Tibial nerve (tissue), 4 donors: ENCODE data around the gene ANXA10. TPM values are rescaled to one million over a fixed set of nuclear protein-coding genes. Genes with fewer than 3 reads are reported as not detected.

Source experiments
- DNase-seq, 2 donors: peaks; one replicate each; pipeline ENCODE4 v3.0.0-alpha.2; 2019; ENCODE audit warnings: low spot score in 2 of 2
- H3K27ac ChIP-seq, 4 donors: fragments of 200-600 bp; sonication (generic) in 3 of 4; one replicate each; pipeline ENCODE4 v1.5.1; 2017 to 2019; ENCODE audit warnings: mild to moderate bottlenecking in 1 of 4
- H3K27me3 ChIP-seq, 2 donors: fragments of 200-600 bp; sonication (generic) in 1 of 2; one replicate each; pipeline versions ENCODE4 v1.5.1 to v1.6.0; 2017 to 2019
- H3K36me3 ChIP-seq, 3 donors: fragments of 200-600 bp; sonication (generic); one replicate each; pipeline ENCODE4 v1.5.1; 2018 to 2019
- H3K4me1 ChIP-seq, 4 donors: fragments of 200-600 bp; sonication (generic) in 3 of 4; one replicate each; pipeline ENCODE4 v1.5.1; 2017 to 2019
- H3K4me3 ChIP-seq, 4 donors: fragments of 200-600 bp; sonication (generic) in 3 of 4; one replicate each; pipeline ENCODE4 v1.5.1; 2017 to 2019; ENCODE audit warnings: mild to moderate bottlenecking in 1 of 4, moderate library complexity in 1 of 4
- H3K9me3 ChIP-seq, 4 donors: fragments of 200-600 bp; sonication (generic) in 3 of 4; one replicate each; pipeline ENCODE4 v1.5.1; 2017 to 2019
- EP300 ChIP-seq, 2 donors: sonication (generic); formaldehyde crosslinking; IDR thresholded peaks; one replicate each; pipeline ENCODE4 v1.6.1; 2017; ENCODE audit warnings: antibody characterized with exemption in 2 of 2, mild to moderate bottlenecking in 1 of 2
- POLR2A ChIP-seq, 2 donors: fragments of 450-650 bp; IDR thresholded peaks; one replicate each; pipeline ENCODE4 v1.6.1; 2017; ENCODE audit warnings: antibody characterized with exemption in 2 of 2, mild to moderate bottlenecking in 2 of 2, moderate library complexity in 2 of 2
- WGBS, 2 donors: methylation state at CpG; one replicate each; pipeline ENCODE4 v1.1.5; 2018; 5-methylcytosine and 5-hydroxymethylcytosine counted together
- total RNA-seq, 4 donors: library from RNA; depleted of rRNA; stranded (reverse); fragments of >200 nt; gene quantifications; one replicate each; pipeline ENCODE4 v1.1.0, GENCODE V29; 2016
- TF ChIP-seq, protein P1 (sequence below), 5 experiments: fragments of 200-600 bp in 3 of 5; fragments of 450-650 bp in 2 of 5; sonication (generic) in 3 of 5; IDR thresholded peaks; one replicate each; pipeline ENCODE4 v1.5.1; 2016 to 2019; ENCODE audit warnings: antibody characterized with exemption in 5 of 5, mild to moderate bottlenecking in 3 of 5, moderate library complexity in 2 of 5

ANXA10 gene
- total RNA-seq, 4 donors from 2014 or later: not detected

DNA sequence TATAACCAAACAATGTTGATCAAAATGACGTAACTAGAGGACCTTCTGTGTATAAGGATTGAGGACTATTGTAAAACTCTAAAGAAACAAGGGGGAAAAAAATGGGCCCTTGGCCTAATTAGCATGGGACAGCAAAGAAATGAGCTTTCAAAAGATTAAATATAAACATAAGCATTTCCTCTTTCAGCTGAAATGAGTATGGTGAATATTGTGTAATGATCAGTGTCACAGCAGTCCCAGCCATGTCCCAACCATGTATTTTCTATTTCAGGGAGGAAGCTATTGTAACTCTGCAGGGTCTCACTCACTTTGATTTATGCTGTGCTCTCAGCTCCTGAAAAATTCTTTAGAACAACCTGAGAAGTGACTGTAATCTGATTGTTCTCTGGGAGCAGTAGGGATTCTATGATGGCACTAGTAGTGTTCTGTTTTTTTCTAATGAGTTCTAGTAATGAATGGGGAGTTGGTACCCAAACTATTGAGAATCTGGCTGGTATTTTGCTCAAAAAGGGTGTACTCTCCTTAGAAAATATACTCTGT, 25.8 kb downstream of the ANXA10 start:
- H3K9me3 ChIP-seq: no peaks in the 10 kb centered on the region
- H3K27me3 ChIP-seq: no peaks in the 10 kb centered on the region
- TF ChIP-seq EP300 (IDR thresholded peaks at IDR 0.05): no peak
- no peak for TF ChIP-seq POLR2A (IDR thresholded peaks at IDR 0.05)
- TF ChIP-seq, protein P1, sequence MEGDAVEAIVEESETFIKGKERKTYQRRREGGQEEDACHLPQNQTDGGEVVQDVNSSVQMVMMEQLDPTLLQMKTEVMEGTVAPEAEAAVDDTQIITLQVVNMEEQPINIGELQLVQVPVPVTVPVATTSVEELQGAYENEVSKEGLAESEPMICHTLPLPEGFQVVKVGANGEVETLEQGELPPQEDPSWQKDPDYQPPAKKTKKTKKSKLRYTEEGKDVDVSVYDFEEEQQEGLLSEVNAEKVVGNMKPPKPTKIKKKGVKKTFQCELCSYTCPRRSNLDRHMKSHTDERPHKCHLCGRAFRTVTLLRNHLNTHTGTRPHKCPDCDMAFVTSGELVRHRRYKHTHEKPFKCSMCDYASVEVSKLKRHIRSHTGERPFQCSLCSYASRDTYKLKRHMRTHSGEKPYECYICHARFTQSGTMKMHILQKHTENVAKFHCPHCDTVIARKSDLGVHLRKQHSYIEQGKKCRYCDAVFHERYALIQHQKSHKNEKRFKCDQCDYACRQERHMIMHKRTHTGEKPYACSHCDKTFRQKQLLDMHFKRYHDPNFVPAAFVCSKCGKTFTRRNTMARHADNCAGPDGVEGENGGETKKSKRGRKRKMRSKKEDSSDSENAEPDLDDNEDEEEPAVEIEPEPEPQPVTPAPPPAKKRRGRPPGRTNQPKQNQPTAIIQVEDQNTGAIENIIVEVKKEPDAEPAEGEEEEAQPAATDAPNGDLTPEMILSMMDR (IDR thresholded peaks at IDR 0.05): no peak
- no peak for DNase-seq
- WGBS, 2 donors: 94% methylated on average over 1 of the region's 1 CpG
- H3K27ac ChIP-seq: no peak overlapping the region
- H3K4me1 ChIP-seq: no peaks in the 10 kb centered on the region
- no peak overlapping the region for H3K4me3 ChIP-seq
- no peaks in the 10 kb centered on the region for H3K36me3 ChIP-seq

- no peaks in the 10 kb centered on the region for H3K36me3 ChIP-seq
- 29 to 55% methylated on average over 1 of the region's 1 CpG for WGBS, 2 donors
- no peaks in the 10 kb centered on the region for H3K9me3 ChIP-seq
- no peak overlapping the region for H3K4me3 ChIP-seq
- no peak for DNase-seq
- TF ChIP-seq POLR2A (IDR thresholded peaks at IDR 0.05): no peak
- TF ChIP-seq EP300 (IDR thresholded peaks at IDR 0.05): no peak
- TF ChIP-seq, protein P1 (IDR thresholded peaks at IDR 0.05): no peak
- H3K27ac ChIP-seq: no peak overlapping the region
- H3K4me1 ChIP-seq: no peaks in the 10 kb centered on the region
- H3K27me3 ChIP-seq: no peaks in the 10 kb centered on the region
These were observed 26.8 kb downstream of the ANXA10 start for GRCh38 chr4:168119100-168119499.

- no peak overlapping the region for H3K4me3 ChIP-seq
- no peak for DNase-seq
- no peak overlapping the region for H3K27ac ChIP-seq
- H3K27me3 ChIP-seq: no peaks in the 10 kb centered on the region
- H3K4me1 ChIP-seq: no peaks in the 10 kb centered on the region
- no peaks in the 10 kb centered on the region for H3K36me3 ChIP-seq
- no peaks in the 10 kb centered on the region for H3K9me3 ChIP-seq
- 37 to 40% methylated on average over 3 of the region's 3 CpGs for WGBS, 2 donors
- TF ChIP-seq EP300 (IDR thresholded peaks at IDR 0.05): no peak
- TF ChIP-seq POLR2A (IDR thresholded peaks at IDR 0.05): no peak
- TF ChIP-seq, protein P1 (IDR thresholded peaks at IDR 0.05): no peak
These were observed 27.6 kb downstream of the ANXA10 start for GRCh38 chr4:168119890-168120289.

DNA sequence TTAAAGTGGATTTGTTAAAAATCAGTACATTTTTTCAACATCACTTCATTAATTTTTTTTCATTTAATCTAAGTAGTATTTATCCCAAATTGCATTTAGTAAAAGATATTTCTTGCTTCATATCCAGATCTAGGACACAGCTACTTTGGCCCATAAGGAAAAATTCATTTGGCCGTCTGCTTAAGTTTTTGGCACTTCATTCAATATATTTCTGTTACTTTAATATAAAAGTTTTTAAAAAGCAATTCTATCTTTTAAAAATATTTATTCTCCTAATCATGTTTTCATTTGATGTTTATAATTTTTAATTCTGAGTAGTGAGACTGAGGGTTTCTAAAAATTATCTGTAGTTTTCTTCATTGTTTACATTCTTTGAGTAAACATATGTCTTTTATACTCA, 28.5 kb downstream of the ANXA10 start:
- Histone ChIP-seq H3K27ac (no peak overlapping the region), H3K4me1 (no peaks in the 10 kb centered on the region), H3K9me3 (no peaks in the 10 kb centered on the region), H3K27me3 (no peaks in the 10 kb centered on the region), H3K4me3 (no peak overlapping the region), H3K36me3 (no peaks in the 10 kb centered on the region)
- no peak for TF ChIP-seq POLR2A (IDR thresholded peaks at IDR 0.05)
- no peak for TF ChIP-seq EP300 (IDR thresholded peaks at IDR 0.05)
- TF ChIP-seq, protein P1 (IDR thresholded peaks at IDR 0.05): no peak
- DNase-seq: no peak
- 65 to 73% methylated on average over 1 of the region's 1 CpG for WGBS, 2 donors

DNA sequence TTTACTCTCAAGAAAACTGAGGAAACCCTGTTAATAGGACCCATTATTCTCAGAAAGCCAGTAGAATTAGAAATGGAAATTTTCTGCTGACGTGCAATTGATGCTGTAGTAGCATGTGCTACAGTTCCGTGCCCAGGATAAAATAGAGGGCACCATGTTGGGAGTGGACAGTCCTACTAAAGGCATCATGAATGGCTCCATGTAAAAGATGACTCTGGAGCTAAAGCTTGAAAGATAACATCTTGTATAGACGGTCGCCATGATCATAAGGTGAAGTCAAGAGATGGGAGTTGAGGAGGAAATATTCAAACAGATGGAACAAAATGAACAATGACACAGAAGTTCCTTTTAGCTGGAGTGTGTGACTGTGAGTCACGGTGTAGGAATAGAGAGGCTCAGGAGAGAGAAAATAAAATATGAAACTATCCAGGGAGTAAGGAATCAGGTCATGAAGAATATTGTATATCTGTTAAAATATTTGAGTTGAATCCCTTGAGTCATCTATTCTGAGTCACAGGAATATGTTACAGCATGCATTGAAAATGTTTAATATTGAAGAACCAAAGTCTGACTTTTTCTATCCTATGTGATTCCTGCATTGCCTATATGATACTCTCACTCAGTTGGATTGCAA, 31.8 kb downstream of the ANXA10 start:
- no peaks in the 10 kb centered on the region for H3K36me3 ChIP-seq
- TF ChIP-seq, protein P1 (IDR thresholded peaks at IDR 0.05): no peak
- TF ChIP-seq POLR2A (IDR thresholded peaks at IDR 0.05) (no peak), EP300 (IDR thresholded peaks at IDR 0.05) (no peak)
- no peak overlapping the region for H3K27ac ChIP-seq
- no peaks in the 10 kb centered on the region for H3K27me3 ChIP-seq
- no peak overlapping the region for H3K4me3 ChIP-seq
- H3K9me3 ChIP-seq: no peaks in the 10 kb centered on the region
- no peak for DNase-seq
- no peaks in the 10 kb centered on the region for H3K4me1 ChIP-seq
- WGBS, 2 donors: 84 to 86% methylated on average over 5 of the region's 5 CpGs
